ENCODE measurements around the gene PPP1R12C. TPM values are rescaled to one million over a fixed set of nuclear protein-coding genes. Genes with fewer than 3 reads are reported as not detected.

PPP1R12C gene
- total RNA-seq, 2 donors from 2014 or later: 82.6 to 112 TPM

DNA sequence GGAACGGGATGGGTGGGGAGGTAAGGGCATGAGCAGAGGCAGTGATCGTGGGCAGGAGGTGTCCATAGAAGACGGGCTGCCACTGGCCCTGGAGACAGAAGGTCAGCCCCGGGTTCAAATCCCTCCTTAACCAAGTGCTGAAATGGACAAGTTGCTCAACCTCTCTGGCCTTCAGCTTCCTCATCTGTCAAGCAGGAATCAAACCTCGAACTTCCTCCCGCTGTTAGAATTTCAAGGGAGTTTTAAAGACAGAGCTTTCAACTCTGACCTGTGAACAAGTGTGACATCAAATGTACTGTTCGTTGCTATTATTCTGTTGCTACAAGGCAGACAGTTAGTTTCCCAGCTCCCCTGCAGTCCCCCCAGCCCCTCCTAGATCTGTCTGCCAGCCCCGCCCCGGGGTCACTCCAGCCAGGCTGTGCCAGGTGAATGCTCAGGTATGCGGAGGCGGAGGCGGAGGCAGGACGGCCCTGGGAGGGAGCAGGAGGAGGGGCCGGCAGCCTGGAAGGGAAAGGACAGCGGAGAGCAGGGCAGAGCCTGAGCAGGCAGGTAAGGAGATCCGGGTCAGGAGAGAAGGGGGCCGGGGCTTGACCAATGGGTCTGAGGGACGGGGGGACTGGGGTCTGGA is 42.0 kb downstream of the PPP1R12C start, which contains the start of gene EPS8L1:
EPS8L1 (plus strand) TSS at position 499 of the 628 bp plus-strand sequence. CDS start 576 bp downstream, outside the sequence.
- Histone ChIP-seq H3K4me3 (no peak within 1 kb of the TSS), H3K27ac (peak within 1 kb of the TSS; percentile 31), H3K9me3 (no peaks in the 10 kb centered on the region), H3K27me3 (no peaks in the 10 kb centered on the region), H3K4me1 (no peaks in the 10 kb centered on the region), H3K9ac (ENCODE audit: low read depth in 2 of 2, low read length in 2 of 2) (peak within 1 kb of the TSS; percentile 66 to 70), H3K36me3 (no peaks in the 10 kb centered on the region)
- TF ChIP-seq, protein P1, sequence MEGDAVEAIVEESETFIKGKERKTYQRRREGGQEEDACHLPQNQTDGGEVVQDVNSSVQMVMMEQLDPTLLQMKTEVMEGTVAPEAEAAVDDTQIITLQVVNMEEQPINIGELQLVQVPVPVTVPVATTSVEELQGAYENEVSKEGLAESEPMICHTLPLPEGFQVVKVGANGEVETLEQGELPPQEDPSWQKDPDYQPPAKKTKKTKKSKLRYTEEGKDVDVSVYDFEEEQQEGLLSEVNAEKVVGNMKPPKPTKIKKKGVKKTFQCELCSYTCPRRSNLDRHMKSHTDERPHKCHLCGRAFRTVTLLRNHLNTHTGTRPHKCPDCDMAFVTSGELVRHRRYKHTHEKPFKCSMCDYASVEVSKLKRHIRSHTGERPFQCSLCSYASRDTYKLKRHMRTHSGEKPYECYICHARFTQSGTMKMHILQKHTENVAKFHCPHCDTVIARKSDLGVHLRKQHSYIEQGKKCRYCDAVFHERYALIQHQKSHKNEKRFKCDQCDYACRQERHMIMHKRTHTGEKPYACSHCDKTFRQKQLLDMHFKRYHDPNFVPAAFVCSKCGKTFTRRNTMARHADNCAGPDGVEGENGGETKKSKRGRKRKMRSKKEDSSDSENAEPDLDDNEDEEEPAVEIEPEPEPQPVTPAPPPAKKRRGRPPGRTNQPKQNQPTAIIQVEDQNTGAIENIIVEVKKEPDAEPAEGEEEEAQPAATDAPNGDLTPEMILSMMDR (IDR thresholded peaks at IDR 0.05): no peak
- intact Hi-C loops (cut with DNase I): no loop called here
- peak; percentile 87 for DNase-seq

DNA sequence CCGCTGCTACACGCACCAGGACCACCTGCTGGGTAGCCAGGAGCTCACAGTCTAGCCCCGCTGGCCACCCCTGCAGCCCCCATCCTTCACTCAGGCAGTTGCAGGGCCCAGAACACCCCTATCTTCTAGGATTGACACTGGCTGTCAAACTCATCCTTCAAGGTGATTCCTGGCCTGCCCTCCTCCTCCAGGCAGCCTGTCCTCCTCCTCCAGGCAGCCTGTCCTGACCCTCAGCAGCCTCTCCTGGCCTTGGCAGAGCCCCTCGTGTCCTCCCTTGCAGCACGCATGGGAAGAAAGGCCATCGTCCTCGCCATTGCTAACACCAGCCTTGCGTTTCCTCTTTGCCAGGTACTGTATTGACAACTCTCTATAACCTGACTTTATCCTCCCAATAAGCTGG is 45.5 kb downstream of the PPP1R12C start:
- Histone ChIP-seq H3K9ac (ENCODE audit: low read depth in 2 of 2, low read length in 2 of 2) (no peak overlapping the region), H3K27me3 (peaks cover 9% of the 10 kb centered on the region), H3K27ac (no peak overlapping the region), H3K36me3 (no peaks in the 10 kb centered on the region), H3K9me3 (no peaks in the 10 kb centered on the region), H3K4me3 (no peak overlapping the region), H3K4me1 (no peaks in the 10 kb centered on the region)
- DNase-seq: no peak
- intact Hi-C loops (cut with DNase I): no loop called here
- TF ChIP-seq, protein P1 (IDR thresholded peaks at IDR 0.05): no peak

- Histone ChIP-seq H3K27ac (peak overlapping the region; percentile 24), H3K9ac (ENCODE audit: low read depth in 2 of 2, low read length in 2 of 2) (no peak overlapping the region), H3K27me3 (peaks cover 9% of the 10 kb centered on the region)
Observed at GRCh38 chr19:55071129-55071502, 46.3 kb downstream of the PPP1R12C start.

GRCh38 chr19:55070466-55071128 is 46.8 kb downstream of the PPP1R12C start:
- no peaks in the 10 kb centered on the region for H3K9me3 ChIP-seq
- intact Hi-C loops (cut with DNase I): no loop called here
- DNase-seq: no peak
- H3K36me3 ChIP-seq: no peaks in the 10 kb centered on the region
- TF ChIP-seq, protein P1 (IDR thresholded peaks at IDR 0.05): no peak
- H3K4me3 ChIP-seq: no peak overlapping the region
- H3K27me3 ChIP-seq: peaks cover 9% of the 10 kb centered on the region
- no peak overlapping the region for H3K9ac ChIP-seq (ENCODE audit: low read depth in 2 of 2, low read length in 2 of 2)
- H3K4me1 ChIP-seq: no peaks in the 10 kb centered on the region
- peak overlapping the region; percentile 24 for H3K27ac ChIP-seq

More at GRCh38 chr19:55071129-55071502, 46.3 kb downstream of the PPP1R12C start:
- Histone ChIP-seq H3K4me3 (no peak overlapping the region), H3K36me3 (no peaks in the 10 kb centered on the region), H3K4me1 (no peaks in the 10 kb centered on the region), H3K9me3 (no peaks in the 10 kb centered on the region)
- DNase-seq: peak; percentile 94
- intact Hi-C loops (cut with DNase I): no loop called here
- TF ChIP-seq, protein P1 (IDR thresholded peaks at IDR 0.05): no peak

GRCh38 chr19:55069865-55070197 is 47.6 kb downstream of the PPP1R12C start:
- H3K27ac ChIP-seq: peak overlapping the region; percentile 81
- no peak overlapping the region for H3K4me3 ChIP-seq
- H3K36me3 ChIP-seq: no peaks in the 10 kb centered on the region
- H3K9ac ChIP-seq (ENCODE audit: low read depth in 2 of 2, low read length in 2 of 2): peak overlapping the region; percentile 46 to 55
- intact Hi-C loops (cut with DNase I): no loop called here
- no peak for DNase-seq
- TF ChIP-seq, protein P1 (IDR thresholded peaks at IDR 0.05): no peak
- H3K27me3 ChIP-seq: peaks cover 9% of the 10 kb centered on the region
- no peaks in the 10 kb centered on the region for H3K9me3 ChIP-seq
- no peaks in the 10 kb centered on the region for H3K4me1 ChIP-seq
